ENCODE results near the gene MAN2A1. TPM values are rescaled to one million over a fixed set of nuclear protein-coding genes. Genes with fewer than 3 reads are reported as not detected.

Gene MAN2A1
- polyA plus RNA-seq, 2 of the 4 experiments (the other 2 are of a cell fraction), result 15.8 to 51.5 TPM

- no peak for TF ChIP-seq BCL3 (IDR thresholded peaks at IDR 0.05)
- no peak for TF ChIP-seq KDM5A (IDR thresholded peaks at IDR 0.05)
These were observed 8.0 kb upstream of the MAN2A1 start (continued) for GRCh38 chr5:109681763-109682162.

GRCh38 chr5:109682383-109682782 lies 7.3 kb upstream of the MAN2A1 start:
- no peaks in the 10 kb centered on the region for H3K9me3 ChIP-seq
- no peak for DNase-seq (ENCODE audit: low read depth in 1 of 2, low spot score in 1 of 2)
- no peak overlapping the region for H3K27ac ChIP-seq
- TF ChIP-seq CHD4 (IDR thresholded peaks at IDR 0.05; ENCODE audit: borderline replicate concordance) (no peak), NPAS2 (CRISPR knock-in tag; IDR thresholded peaks at IDR 0.05; ENCODE audit: borderline replicate concordance) (no peak)
- H3K4me1 ChIP-seq, result no peaks in the 10 kb centered on the region
- no peak overlapping the region for H3K4me2 ChIP-seq
- CTCF ChIA-PET, result no interaction called here
- no peak overlapping the region for H3K4me3 ChIP-seq
- no peak for FAIRE-seq
- WGBS (ENCODE audit: missing lambda C conversion rate), result 81% methylated on average over 2 of the region's 2 CpGs
- POLR2A ChIA-PET, result no interaction called here
- no peak for ATAC-seq

GRCh38 chr5:109685916-109686315 lies 3.8 kb upstream of the MAN2A1 start:
- WGBS (ENCODE audit: missing lambda C conversion rate), result 9% methylated on average over 4 of the region's 4 CpGs
- CTCF ChIA-PET, result no interaction called here
- Histone ChIP-seq H3K4me2 (no peak overlapping the region), H3K27ac (no peak overlapping the region), H3K9me3 (peaks cover 5% of the 10 kb centered on the region; the same call in 1 of the 3 replicates), H3K4me1 (no peaks in the 10 kb centered on the region), H3K4me3 (no peak overlapping the region)
- FAIRE-seq, result no peak
- no peak for DNase-seq (ENCODE audit: low read depth in 1 of 2, low spot score in 1 of 2)
- POLR2A ChIA-PET, result no interaction called here
- no peak for ATAC-seq
- TF ChIP-seq PBX3 (IDR thresholded peaks at IDR 0.05) (no peak), E2F6 (IDR thresholded peaks at IDR 0.05; ENCODE audit: borderline replicate concordance, low read depth) (no peak), NR3C1 (IDR thresholded peaks at IDR 0.05) (no peak), ATOH8 (CRISPR knock-in tag; IDR thresholded peaks at IDR 0.05; ENCODE audit: low read depth) (no peak), RNF2 (IDR thresholded peaks at IDR 0.05; ENCODE audit: borderline replicate concordance, low read depth) (no peak), PHF8 (IDR thresholded peaks at IDR 0.05; ENCODE audit: borderline replicate concordance, low read depth) (no peak)

- FAIRE-seq (no peak), DNase-seq (ENCODE audit: low read depth in 1 of 2, low spot score in 1 of 2) (no peak), ATAC-seq (peak in 1 of 2 experiments; percentile 0; a peak in 1 of 6 replicates)
- peak overlapping the region; percentile 94 for H3K4me3 ChIP-seq
- H3K27ac ChIP-seq, result peak overlapping the region; percentile 96 to 98
- CTCF ChIA-PET, result interaction anchor here (0.8 to 3.5 kb wide), 30 partner anchors 9 to 1170 kb away, joined by 3 to 32 read pairs (median 4); no protein-coding TSS in a partner anchor
- POLR2A ChIA-PET, result interaction anchor here (0.7 to 1.7 kb wide), 4 partner anchors 12 to 279 kb away, joined by 3 to 5 read pairs (median 4); partner anchors contain the start of gene PJA2
- peak overlapping the region; percentile 92 for H3K4me2 ChIP-seq
- peaks cover 5% of the 10 kb centered on the region; the same call in 1 of the 3 replicates for H3K9me3 ChIP-seq
- WGBS (ENCODE audit: missing lambda C conversion rate), result 0% methylated on average over 6 of the region's 6 CpGs
- 0 out of 2 replicates have a peak, but pooled peaks have one; percentile 23 for TF ChIP-seq TFCP2L1 (CRISPR knock-in tag; IDR thresholded peaks at IDR 0.05)
- TF ChIP-seq SMC3 (IDR thresholded peaks at IDR 0.05), result peak; percentile 69
- peak; percentile 84 for TF ChIP-seq CTCF (IDR thresholded peaks at IDR 0.05)
- no peak for TF ChIP-seq ELK1 (IDR thresholded peaks at IDR 0.05; ENCODE audit: low read depth, low read length)
- no peak for TF ChIP-seq EP300 (IDR thresholded peaks at IDR 0.05)
- no peak for TF ChIP-seq KDM1A (IDR thresholded peaks at IDR 0.05; ENCODE audit: low read depth)
- TF ChIP-seq RNF2 (IDR thresholded peaks at IDR 0.05; ENCODE audit: borderline replicate concordance, low read depth), result no peak
- peak; percentile 46 to 57 for TF ChIP-seq RAD21 (conservative IDR thresholded peaks at IDR 0.05 in 1 of 2, IDR thresholded peaks at IDR 0.05 in 1 of 2)
- H3K4me1 ChIP-seq, result peaks cover 14% of the 10 kb centered on the region
These were observed 1.1 kb upstream of the MAN2A1 start for GRCh38 chr5:109688630-109688969.
